Measurements from ENCODE around the gene SRRM3. TPM values are rescaled to one million over a fixed set of nuclear protein-coding genes. Genes with fewer than 3 reads are reported as not detected.
"Not testable (repeated sequence)": the region's sequence is repeated elsewhere in the genome, so short reads cannot be mapped to it uniquely, and the experiment has no call there.

SRRM3 gene, protein sequence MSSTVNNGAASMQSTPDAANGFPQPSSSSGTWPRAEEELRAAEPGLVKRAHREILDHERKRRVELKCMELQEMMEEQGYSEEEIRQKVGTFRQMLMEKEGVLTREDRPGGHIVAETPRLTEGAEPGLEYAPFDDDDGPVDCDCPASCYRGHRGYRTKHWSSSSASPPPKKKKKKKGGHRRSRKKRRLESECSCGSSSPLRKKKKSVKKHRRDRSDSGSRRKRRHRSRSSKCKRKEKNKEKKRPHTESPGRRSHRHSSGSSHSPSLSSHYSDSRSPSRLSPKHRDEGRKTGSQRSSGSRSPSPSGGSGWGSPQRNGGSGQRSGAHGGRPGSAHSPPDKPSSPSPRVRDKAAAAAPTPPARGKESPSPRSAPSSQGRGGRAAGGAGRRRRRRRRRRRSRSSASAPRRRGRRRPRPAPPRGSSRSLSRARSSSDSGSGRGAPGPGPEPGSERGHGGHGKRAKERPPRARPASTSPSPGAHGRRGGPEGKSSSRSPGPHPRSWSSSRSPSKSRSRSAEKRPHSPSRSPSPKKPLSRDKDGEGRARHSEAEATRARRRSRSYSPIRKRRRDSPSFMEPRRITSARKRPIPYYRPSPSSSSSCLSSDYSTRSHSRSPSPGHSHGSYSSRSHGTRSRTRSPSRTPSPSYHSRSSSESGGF
- 6.1 TPM for total RNA-seq

DNA sequence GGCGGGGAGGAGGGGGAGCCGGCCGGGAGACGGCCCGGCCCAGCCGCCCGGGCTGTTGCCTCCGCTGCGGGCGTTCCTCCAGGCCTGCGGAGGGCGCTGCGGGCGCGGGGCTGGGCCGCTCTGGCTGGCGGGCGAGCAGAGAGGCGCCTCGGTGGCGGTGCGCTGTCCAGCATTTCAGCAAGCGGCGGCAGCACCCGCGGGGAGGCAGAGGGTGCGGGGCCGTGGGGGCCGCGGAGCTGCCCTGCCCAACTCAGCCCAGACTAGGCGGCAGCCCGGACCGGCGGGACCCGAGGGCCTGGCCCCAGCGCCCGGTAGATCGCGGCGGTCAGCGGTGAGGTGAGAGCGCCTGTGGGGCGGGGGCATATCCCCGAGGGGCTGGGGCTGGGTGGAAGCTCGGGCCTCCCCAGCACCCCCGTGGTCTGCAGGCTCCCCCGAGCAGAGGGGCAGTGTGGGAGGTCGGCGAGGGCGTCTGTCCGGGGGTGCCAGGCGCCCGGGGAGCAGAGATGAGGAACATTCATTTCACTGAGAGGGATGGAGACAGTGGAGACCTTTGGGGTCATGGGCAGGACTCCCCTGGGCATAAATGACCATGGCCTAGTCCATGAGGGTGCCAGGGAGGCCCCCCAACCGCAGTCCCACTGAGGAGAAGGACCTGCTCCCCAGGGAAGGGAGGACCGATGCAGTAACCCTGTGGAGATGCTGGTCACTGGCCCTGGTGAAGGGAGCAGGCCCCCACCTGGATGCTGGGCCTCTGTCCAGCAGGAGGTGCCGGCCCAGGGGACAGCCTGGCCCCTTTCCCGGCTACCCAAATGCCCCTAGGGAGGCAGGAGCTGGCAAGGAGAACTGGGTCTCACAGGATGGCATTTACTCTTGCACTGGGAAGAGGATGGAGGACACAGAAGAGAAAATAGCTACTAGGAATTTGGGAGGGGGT lies at the start of gene SRRM3:
Gene SRRM3 (plus strand): TSS at position 165 of the 934 bp plus-strand sequence. CDS start 33,171 bp downstream, outside the sequence.
- DNase-seq (ENCODE audit: low spot score in 2 of 2), result peak; percentile 81 to 84
- FAIRE-seq, result no peak

DNA sequence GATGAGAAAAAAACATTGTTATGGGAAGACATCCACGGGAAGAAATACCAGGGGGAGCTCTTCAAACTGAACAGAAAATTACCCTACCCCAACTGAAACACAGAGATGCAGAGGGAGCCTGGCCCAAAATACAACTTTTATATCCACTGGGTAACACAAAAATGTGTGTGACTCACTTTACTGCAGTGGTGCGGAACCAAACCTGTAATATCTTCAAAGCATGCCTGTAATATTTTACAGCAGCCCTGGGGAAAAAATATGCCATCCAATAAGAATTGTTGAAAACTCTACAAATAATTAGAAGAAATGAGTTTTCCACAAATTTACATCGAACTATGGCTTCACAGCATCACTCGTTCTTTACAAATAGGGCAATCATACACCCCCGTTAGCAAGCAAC lies 49.8 kb upstream of the SRRM3 start:
- FAIRE-seq, result no peak
- DNase-seq (ENCODE audit: low spot score in 2 of 2), result no peak

DNA sequence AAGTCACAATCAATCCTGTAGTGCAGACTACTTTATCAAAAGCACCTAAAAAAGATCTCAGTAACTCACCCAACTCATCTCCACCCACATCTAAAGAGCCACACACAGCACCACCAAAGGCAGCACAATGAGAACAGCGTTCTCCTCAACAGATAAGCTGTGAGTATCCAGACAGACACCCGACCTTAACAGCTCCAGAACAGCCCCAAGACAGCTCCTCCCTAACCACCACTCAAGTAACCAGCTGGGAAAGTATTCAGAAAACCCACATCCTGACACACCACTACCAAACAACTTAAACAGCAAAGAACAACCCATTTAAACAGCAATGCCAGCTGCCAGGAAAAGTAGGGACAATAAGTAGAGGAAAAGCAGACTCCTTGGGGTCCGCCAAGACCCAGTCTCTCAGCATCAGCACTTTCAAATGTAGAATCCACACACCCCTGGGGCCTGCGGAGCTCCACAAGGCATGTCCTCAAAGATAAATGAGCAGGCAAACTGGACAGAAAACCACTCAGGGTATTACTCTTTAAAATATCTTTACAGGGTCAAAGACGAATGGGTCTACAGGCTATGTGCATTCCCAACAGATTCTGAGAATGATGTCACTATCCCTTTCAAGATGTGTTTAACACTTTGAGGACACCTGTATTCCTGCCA lies 48.0 kb upstream of the SRRM3 start:
- not testable (repeated sequence) for FAIRE-seq; DNase-seq (ENCODE audit: low spot score in 2 of 2)

DNA sequence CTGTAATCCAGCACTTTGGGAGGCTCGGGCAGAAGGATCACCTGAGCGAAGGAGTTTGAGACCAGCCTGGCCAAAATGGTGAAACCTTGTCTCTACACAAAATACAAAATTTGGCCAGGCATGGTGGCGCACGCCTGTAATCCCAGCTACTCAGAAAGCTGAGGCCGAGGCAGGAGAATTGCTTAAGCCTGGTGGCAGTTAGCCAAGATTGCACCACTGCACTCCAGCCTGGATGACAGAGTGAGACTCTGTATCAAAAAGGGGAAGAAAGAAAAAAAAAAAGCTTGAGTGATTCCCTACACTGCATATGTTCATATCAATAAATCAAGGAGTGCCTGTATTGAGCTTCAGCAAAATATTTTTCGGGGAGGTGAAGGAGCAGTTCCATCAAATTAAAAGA lies 45.8 kb upstream of the SRRM3 start:
- no peak for DNase-seq (ENCODE audit: low spot score in 2 of 2)
- no peak for FAIRE-seq

DNA sequence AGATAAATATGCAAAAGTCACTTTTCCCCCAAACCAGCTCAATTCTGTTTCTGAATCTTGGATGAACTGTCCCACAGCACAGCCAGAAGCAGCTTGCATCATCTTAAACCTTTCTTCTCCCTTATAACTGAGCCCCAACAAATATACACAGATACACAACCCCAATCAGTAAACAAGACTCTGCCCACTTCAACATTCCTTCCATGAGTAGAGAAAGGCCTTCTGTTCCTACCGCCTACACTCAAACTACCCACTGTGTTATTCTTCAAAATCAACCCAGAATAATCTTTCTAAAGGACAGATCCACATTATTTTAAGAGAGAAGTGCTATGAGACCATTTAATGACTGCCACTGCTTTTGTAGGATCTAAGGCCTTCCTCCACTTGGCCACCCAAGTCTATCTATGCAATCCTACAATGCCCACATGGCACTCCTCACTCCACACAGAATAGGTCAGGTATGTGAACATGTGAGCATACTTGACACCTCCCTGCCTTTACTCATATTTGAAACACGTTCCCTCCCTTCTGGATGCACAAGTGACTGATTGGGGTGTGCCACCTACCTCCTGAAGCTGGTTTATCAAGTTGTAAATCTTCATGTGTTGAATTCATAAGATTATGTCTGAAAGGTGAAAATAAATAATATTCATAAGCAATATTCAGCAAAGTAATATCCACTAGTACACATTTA lies 44.6 kb upstream of the SRRM3 start:
- DNase-seq (ENCODE audit: low spot score in 2 of 2); FAIRE-seq: not testable (repeated sequence)

DNA sequence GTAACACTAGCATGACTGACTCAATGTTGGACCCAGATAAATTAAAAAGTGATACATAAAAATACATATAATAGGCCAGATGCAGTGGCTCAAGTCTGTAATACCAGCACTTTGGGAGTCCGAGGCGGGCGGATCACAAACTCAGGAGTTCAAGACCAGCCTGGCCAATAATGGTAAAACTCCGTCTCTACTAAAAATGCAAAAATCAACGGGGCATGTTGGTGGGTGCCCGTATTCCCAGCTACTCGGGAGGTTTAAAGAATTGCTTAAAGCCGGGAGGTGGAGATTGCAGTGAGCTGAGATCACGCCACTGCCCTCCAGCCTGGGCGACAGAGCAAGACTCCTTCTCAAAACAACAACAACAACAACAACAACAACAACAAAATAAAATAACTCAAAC lies 43.3 kb upstream of the SRRM3 start:
- not testable (repeated sequence) for DNase-seq (ENCODE audit: low spot score in 2 of 2); FAIRE-seq

DNA sequence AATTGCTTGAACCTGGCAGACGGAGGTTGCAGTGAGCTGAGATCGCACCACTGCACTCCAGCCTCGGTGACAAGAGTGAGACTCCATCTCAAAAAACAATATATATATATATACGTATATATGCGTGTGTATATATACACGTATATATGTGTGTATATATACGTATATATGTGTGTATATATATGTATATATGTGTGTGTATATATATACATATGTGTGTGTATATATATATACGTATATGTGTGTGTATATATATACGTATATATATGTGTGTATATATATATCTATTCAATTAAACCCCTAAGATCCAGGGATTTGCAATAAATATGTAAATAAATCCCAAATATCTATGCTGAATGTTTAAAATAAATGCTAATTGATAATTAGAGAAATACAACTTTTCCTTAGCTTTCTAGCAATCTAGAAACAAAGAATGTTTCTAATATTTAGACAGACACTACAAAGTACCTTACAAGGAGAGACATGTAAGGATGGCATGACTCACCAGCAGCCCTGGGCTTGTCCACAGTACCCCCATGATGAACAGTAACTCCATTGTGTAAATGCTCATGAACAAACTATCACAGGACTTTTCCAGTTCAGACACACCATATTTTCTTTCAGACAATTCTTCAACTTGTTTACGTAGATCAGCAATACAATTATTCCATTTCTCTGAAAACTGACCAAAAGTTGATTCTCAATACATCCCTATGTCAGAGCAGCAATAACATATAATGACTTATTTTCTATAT lies 39.1 kb upstream of the SRRM3 start:
- not testable (repeated sequence) for DNase-seq (ENCODE audit: low spot score in 2 of 2)
- FAIRE-seq, result peak; percentile 63

DNA sequence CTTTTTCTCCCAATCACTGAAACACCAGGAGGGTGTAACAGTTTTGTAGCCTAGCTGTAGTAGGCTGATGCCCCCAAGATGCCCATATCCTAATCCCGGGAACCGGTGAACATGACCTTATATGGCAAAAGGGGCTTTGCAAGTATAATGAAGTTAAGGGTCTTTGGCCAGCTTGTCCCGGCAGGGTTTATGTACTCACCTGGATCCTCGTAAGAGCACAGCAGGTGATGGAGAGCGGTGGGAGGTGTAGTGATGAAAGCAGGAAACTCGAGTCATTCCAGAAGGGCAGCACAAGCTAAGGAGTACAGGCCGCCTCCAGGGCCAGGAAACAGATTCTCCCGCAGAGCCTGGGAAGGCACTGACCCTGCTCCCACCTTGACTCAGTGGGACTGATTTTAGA lies 37.9 kb upstream of the SRRM3 start:
- DNase-seq (ENCODE audit: low spot score in 2 of 2); FAIRE-seq: not testable (repeated sequence)

DNA sequence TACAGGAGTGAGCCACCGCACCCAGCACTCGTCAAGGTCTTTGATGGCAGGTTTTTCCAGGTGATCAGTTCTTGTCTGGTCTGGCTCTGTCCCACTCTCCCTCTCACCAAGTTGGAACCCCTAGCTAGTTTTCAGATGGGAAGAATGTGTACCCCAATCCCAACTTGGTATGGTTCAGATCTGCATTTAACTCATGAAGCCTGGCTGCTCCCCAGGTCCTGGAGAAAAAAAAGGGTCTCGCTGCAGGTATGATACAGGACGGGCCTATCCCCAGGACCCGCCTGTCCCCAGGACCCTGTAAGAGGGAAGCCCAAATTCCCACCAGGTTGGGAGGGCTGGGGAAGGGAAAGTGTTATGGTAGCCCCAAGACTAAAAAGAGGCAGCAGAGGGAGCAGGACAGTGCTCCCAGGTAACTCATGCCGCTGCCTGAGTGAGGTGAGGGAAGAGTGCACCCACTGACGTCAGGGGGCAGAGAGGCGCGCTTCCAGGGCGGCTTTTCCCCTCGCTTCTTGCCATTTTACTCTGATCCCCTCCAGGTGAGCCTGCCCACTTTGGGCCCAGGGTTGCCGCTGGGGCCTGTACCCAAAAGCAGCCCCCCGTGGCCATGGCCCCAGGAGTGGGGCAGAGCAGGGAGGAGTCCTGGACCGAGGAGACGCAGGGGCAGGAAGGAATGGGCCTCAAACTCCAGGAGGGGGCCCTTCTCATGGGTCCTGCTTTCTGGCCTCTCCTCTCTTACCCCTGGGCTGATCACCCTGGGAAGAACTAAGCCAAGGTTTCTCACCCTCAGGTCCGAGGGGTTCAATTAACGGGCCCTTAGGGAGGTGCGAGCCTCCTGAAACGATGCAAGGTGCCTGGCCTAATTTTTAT lies 36.4 kb upstream of the SRRM3 start:
- DNase-seq (ENCODE audit: low spot score in 2 of 2), result no peak
- no peak for FAIRE-seq

DNA sequence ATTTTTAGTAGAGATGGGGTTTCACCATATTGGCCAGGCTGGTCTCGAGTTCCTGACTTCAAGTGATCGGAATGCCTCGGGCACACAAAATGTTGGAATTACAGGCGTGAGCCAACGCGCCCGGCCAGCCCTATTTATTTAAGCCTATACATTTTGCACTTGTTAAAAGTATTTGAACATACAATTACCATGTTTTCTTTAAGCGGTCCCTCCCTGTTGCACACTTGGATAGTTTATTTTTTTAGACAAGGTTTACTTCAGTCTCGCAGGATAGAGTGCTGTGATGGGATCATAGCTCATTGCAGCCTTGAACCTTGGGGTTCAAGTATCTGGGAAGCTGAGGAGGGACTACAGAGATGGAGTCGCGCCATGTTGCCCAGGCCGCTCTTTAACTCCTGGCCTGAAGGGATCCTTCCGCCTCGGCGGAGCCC lies 35.7 kb upstream of the SRRM3 start:
- no peak for FAIRE-seq

DNA sequence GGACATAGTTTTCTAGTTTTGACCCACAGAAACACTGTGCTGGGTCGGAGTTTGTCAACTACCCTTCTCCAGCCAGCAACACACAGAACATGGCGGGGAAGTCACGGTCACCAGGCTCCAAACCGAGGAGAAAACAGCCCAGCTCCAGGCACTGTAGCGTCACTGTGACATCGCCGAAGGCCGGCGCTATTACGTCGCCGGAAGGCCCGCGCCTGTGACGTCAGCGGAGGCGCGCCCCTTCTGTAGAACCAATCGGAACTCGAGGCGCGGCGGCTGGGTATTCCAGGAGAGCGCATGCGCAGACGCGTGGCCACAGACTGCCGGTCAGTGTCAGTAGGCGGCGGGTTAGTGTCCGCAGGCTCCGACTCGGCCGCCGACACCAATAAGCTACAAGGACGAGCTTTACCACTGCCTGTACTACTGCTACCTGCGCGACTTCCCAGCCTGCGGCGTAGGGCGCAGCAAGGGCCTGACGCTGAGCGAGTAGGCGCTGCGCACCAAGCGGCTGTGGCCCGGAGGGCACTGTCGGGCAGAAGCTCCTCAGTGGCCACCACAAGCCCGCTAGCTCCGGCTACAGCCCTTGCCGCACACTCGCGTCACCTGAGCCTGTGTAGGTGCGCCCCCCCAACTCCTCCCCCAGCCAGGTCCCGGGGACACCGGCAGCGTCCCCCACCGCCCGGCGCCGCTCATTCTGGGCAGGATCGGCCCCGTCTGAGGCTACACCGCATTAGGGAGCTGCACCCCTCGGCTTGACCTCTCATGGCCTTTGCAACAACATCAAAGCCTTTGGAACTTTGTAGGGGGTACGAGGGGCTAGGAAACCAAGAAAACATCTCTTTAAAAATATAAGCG lies 35.1 kb upstream of the SRRM3 start:
- DNase-seq (ENCODE audit: low spot score in 2 of 2) (peak; percentile 88 to 94), FAIRE-seq (no peak)

More for the DNA sequence above, 35.7 kb upstream of the SRRM3 start:
- DNase-seq (ENCODE audit: low spot score in 2 of 2), result no peak

DNA sequence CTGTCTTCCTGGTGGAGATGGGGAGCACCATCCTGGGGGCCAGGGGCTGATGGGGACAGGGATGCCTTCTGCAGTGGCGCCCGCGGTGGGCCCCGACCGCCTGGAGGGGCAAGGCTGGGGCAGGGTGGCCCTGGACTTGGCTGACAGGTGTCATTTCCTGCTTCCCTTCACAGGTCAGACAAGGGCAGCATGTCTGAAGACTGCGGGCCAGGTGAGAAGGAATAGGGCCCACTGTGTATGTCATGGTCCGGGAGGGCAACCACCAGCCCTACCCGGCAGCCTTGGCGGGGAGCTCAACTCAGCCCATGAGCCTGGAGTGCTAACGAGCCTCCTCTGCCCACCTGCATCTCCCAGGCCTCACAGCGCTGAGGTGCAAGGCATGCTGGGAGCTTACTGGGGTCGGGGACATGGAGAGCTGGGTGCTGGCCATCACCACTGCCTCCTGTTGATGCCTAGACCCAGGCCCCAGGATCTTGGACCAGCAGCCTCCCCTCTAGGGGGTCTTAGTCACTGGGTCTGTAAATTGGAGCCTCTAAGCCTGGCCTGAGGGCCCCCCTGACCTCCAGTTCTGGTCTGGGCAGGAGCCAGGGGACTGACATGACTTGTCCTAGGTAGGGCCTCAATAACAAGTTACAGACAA lies 28.0 kb upstream of the SRRM3 start:
- DNase-seq (ENCODE audit: low spot score in 2 of 2), result no peak
- FAIRE-seq, result no peak

DNA sequence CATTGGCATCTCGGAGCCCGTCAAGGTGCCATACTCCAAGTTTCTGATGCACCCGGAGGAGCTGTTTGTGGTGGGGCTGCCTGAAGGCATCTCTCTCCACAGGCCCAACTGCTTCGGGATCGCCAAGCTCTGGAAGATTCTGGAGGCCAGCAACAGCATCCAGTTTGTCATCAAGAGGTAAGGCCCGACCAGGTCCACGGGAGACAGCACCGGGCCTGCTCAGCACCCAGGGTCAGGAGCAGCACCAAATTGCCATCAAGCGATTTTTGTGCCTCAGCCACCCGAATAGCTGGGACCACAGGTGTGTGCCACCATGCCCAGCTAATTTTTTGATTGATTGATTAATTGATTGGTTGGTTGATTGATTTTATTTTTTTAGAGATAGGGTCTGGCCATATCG lies 24.7 kb upstream of the SRRM3 start:
- not testable (repeated sequence) for DNase-seq (ENCODE audit: low spot score in 2 of 2); FAIRE-seq

DNA sequence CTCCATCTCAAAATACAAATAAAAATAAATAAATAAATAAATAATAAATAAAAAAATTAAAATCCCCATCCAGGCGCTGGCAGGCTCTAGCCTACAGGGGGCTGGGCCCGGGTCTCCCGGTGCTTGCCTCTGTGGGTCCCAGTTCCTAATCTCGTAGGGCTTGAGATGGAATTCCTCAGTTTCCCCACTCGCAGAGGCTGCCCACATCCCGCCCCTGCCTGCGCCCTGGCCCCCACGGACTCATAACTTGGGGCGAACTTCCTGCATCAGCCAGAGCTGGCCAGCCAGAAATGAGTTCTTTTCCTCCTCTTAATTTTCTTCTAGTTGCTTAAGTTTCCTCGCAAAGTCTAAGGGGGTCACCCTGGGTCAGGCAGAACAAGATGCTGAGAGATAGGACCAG lies 22.0 kb upstream of the SRRM3 start:
- DNase-seq (ENCODE audit: low spot score in 2 of 2) (no peak), FAIRE-seq (no peak)

DNA sequence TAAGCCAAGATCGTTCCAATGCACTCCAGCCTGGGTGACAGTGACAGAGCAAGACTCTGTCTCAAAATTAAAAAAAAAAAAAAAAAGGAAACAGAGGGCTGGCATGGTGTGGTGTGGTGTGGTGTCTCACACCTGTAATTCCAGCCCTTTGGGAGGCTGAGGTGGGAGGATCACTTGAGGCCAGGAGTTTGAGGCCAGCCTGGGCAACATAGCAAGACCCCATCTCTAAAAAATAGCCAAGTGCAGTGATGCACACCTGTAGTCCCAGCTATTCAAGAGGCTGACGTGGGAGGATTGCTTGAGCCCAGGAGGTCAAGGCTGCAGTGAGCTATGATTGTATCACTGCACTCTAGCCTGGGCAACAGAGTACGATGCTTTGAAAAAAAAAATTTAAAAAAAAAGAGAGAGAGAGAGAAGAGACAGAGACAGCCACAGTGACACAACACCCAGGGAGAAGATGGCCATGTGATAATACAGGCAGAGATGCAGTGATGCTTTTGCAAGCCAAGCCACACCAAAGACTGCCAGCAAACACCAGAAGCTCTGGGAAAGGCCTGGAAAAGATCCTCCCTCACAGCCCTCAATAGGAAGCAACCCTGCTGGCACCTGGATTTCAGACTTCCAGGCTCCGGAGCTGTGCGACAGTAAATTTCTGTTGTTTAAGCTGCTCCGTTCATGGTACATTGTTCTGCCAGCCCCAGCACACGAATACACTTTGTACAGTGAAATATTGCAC lies 19.3 kb upstream of the SRRM3 start:
- DNase-seq (ENCODE audit: low spot score in 2 of 2) (no peak), FAIRE-seq (no peak)
